Kidney (tissue), 14 donors: Measurements from ENCODE around the gene HS3ST2. TPM values are rescaled to one million over a fixed set of nuclear protein-coding genes. Genes with fewer than 3 reads are reported as not detected.
"Not testable (repeated sequence)": the region's sequence is repeated elsewhere in the genome, so short reads cannot be mapped to it uniquely, and the experiment has no call there.

ENCODE experiments used
- DNase-seq, 5 donors: peaks; one replicate each; pipeline ENCODE4 v3.0.0-alpha.2; 2013 to 2020
- FAIRE-seq: peaks from 2 replicates; lab custom pipeline; 2012; peaks lifted over from hg19 to GRCh38; lab: Jason Lieb, UNC
- H3K27ac ChIP-seq, 2 donors: one replicate each; pipeline ENCODE4 v1.7.0; 2013; ENCODE audit warnings: low read depth in 2 of 2, low read length in 2 of 2, inconsistent platforms in 1 of 2
- H3K27me3 ChIP-seq: one replicate; pipeline ENCODE4 v1.7.1; 2013; ENCODE audit warnings: low read length, inconsistent platforms; ENCODE audit not compliant: control insufficient read depth, insufficient read depth
- H3K36me3 ChIP-seq, 3 donors: one replicate each; pipeline versions ENCODE4 v1.7.0 to v1.7.1; 2013; ENCODE audit warnings: low read length in 3 of 3, control low read depth in 1 of 3, inconsistent platforms in 1 of 3; ENCODE audit not compliant: insufficient read depth in 3 of 3, control insufficient read depth in 2 of 3
- H3K4me1 ChIP-seq, 3 donors: one replicate each; pipeline versions ENCODE4 v1.7.0 to v1.7.1; 2013; ENCODE audit warnings: low read length in 3 of 3, inconsistent platforms in 1 of 3, low read depth in 1 of 3; ENCODE audit not compliant: control insufficient read depth in 2 of 3, insufficient read depth in 2 of 3
- H3K4me3 ChIP-seq, 3 donors: one replicate each; pipeline versions ENCODE4 v1.7.0 to v1.8.1; 2013; ENCODE audit warnings: low read length in 3 of 3, control low read depth in 1 of 3, inconsistent platforms in 1 of 3
- H3K9ac ChIP-seq, 3 donors: one replicate each; pipeline versions ENCODE4 v1.7.0 to v1.7.1; 2013; ENCODE audit warnings: low read length in 3 of 3, control low read depth in 1 of 3, inconsistent platforms in 1 of 3
- H3K9me3 ChIP-seq, 3 donors: one replicate each; pipeline versions ENCODE4 v1.7.0 to v1.7.1; 2013; ENCODE audit warnings: low read length in 3 of 3, control low read depth in 1 of 3, inconsistent platforms in 1 of 3; ENCODE audit not compliant: control insufficient read depth in 2 of 3, insufficient read depth in 1 of 3
- intact Hi-C: fragments of 100-400 bp; cut with DNase I; formaldehyde crosslinking; loops from one replicate; pipeline ENCODE4 v1.11.1; 2022
- polyA plus RNA-seq: library from polyadenylated mRNA; stranded (reverse); fragments of 350-450 nt; fragmentation: Illumina TruSeq; extraction: RNeasy Lipid Tissue Mini Kit (QIAGEN cat#74804); gene quantifications from one replicate; pipeline ENCODE4 v1.2.3, GENCODE V29; 2014; ENCODE audit warnings: low read depth, low replicate concordance; ENCODE audit not compliant: insufficient read depth
- total RNA-seq: library from RNA; stranded (reverse); fragmentation: NEBNext Ultra II Directional; extraction: Animal tissue kit (Norgen Biotek cat#: 25700); gene quantifications from one replicate; pipeline ENCODE4 v1.2.1, GENCODE V29; 2021
- TF ChIP-seq, protein P1 (sequence below): IDR thresholded peaks from 3 replicates; pipeline ENCODE4 v1.5.1; 2012; ENCODE audit warnings: mild to moderate bottlenecking, moderate library complexity, borderline replicate concordance; ENCODE audit not compliant: insufficient read depth; ENCODE audit errors: extremely low read depth
- donor health status: control.
- donor health status: control.
- donor health status: control.
- donor health status: control.
- donor health status: control.
- donor health status: DM: yes; HTN: yes; CAD: no.
- donor health status: Normal renal cell carcinoma (clear cell type).

Gene HS3ST2
- total and polyA plus RNA-seq, 2 donors from 2014 or later = 1.5 TPM; not detected in 1

DNA sequence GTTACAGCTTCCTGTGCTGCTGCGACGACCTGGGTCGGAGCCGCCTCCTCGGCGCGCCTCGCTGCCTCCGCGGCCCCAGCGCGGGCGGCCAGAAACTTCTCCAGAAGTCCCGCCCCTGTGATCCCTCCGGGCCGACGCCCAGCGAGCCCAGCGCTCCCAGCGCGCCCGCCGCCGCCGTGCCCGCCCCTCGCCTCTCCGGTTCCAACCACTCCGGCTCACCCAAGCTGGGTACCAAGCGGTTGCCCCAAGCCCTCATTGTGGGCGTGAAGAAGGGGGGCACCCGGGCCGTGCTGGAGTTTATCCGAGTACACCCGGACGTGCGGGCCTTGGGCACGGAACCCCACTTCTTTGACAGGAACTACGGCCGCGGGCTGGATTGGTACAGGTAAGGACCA, 746 bp downstream of the HS3ST2 start:
- Histone ChIP-seq H3K27ac (no peak overlapping the region), H3K27me3 (peaks cover 18% of the 10 kb centered on the region), H3K4me3 (no peak overlapping the region), H3K36me3 (no peaks in the 10 kb centered on the region), H3K9ac (no peak overlapping the region), H3K4me1 (peaks cover 0 to 5% (median 0%) of the 10 kb centered on the region in 3 donors), H3K9me3 (no peaks in the 10 kb centered on the region)
- FAIRE-seq (no peak), DNase-seq (peak in 4 of 5 donors; percentile 11 to 76 (median 18))
- TF ChIP-seq, protein P1, sequence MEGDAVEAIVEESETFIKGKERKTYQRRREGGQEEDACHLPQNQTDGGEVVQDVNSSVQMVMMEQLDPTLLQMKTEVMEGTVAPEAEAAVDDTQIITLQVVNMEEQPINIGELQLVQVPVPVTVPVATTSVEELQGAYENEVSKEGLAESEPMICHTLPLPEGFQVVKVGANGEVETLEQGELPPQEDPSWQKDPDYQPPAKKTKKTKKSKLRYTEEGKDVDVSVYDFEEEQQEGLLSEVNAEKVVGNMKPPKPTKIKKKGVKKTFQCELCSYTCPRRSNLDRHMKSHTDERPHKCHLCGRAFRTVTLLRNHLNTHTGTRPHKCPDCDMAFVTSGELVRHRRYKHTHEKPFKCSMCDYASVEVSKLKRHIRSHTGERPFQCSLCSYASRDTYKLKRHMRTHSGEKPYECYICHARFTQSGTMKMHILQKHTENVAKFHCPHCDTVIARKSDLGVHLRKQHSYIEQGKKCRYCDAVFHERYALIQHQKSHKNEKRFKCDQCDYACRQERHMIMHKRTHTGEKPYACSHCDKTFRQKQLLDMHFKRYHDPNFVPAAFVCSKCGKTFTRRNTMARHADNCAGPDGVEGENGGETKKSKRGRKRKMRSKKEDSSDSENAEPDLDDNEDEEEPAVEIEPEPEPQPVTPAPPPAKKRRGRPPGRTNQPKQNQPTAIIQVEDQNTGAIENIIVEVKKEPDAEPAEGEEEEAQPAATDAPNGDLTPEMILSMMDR = no peak
- intact Hi-C loops = no loop called here

DNA sequence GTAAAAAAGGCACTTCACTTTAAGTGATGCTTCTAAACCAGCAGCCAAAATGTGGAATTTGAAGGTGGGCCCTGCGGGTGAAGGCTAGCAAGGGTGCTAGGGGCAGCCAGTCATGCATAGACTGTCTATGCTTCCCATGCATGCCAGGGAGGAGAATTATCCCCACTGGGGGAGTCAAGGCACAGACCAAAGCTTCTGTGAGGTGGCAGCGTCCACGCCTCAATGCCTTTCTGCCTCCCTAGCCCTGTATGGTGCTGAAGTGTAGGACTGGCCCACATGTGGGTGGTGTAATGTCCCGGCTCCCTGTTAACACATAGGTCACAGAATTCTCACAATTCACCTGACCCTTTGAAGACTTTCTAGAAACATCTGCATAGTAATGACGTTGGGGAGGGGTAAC, 1.9 kb downstream of the HS3ST2 start:
- peaks cover 0 to 5% (median 0%) of the 10 kb centered on the region in 3 donors for H3K4me1 ChIP-seq
- intact Hi-C loops = no loop called here
- peaks cover 18% of the 10 kb centered on the region for H3K27me3 ChIP-seq
- DNase-seq (peak in 1 of 5 donors; percentile 7), FAIRE-seq (no peak)
- no peaks in the 10 kb centered on the region for H3K36me3 ChIP-seq
- no peak overlapping the region for H3K4me3 ChIP-seq
- TF ChIP-seq, protein P1 = no peak
- no peak overlapping the region for H3K27ac ChIP-seq
- H3K9me3 ChIP-seq = no peaks in the 10 kb centered on the region
- no peak overlapping the region for H3K9ac ChIP-seq

DNA sequence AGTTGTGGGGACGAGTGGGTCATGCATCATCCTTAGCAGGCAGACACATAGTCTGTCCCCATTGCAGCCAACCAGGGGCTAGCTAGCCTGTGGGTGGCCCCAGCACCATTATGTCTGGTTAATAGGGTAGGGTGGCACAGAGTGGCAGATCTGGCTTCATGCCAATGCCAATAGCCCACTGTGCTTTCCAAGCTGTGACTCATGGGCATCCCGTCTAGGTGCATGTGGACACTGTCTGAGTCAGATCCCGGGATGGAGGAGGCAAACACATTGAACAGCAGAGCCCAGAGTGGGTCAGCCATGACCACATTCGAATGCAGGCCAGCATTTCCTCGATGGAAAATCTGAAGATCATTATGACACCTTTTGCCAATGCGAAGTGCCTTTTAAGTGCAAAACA, 2.5 kb downstream of the HS3ST2 start:
- Histone ChIP-seq H3K36me3 (no peaks in the 10 kb centered on the region), H3K27ac (no peak overlapping the region), H3K4me3 (no peak overlapping the region), H3K4me1 (peaks cover 0 to 5% (median 0%) of the 10 kb centered on the region in 3 donors), H3K9me3 (no peaks in the 10 kb centered on the region), H3K27me3 (peaks cover 18% of the 10 kb centered on the region), H3K9ac (no peak overlapping the region)
- FAIRE-seq = no peak
- DNase-seq = no peak
- intact Hi-C loops = no loop called here
- TF ChIP-seq, protein P1 = no peak

DNA sequence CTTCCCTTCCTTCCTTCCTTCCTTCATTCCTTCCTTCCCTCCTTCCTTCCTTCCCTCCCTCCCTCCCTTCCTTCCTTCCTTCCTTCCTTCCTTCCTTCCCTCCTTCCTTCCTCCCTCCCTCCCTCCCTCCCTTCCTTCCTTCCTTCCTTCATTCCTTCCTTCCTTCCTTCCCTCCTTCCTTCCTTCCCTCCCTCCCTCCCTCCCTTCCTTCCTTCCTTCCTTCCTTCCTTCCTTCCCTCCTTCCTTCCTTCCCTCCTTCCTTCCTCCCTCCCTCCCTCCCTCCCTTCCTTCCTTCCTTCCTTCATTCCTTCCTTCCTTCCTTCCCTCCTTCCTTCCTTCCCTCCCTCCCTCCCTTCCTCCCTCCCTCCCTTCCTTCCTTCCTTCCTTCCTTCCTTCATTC, 4.8 kb downstream of the HS3ST2 start:
- H3K36me3 ChIP-seq, H3K4me3 ChIP-seq, intact Hi-C loops, H3K9ac ChIP-seq, H3K27ac ChIP-seq, H3K4me1 ChIP-seq, H3K9me3 ChIP-seq, DNase-seq, FAIRE-seq: not testable (repeated sequence)
- H3K27me3 ChIP-seq = peaks cover 11% of the 10 kb centered on the region
